Karpas-422 (cell line): ENCODE data around the gene DNAH2. TPM values are rescaled to one million over a fixed set of nuclear protein-coding genes. Genes with fewer than 3 reads are reported as not detected.
"Not testable (repeated sequence)": the region's sequence is repeated elsewhere in the genome, so short reads cannot be mapped to it uniquely, and the experiment has no call there.

Source experiments
- DNase-seq: peaks from one replicate; pipeline ENCODE4 v3.0.0-alpha.2; 2015
- H2AFZ ChIP-seq: fragments of 200-600 bp; sonication (generic); 2 replicates; pipeline ENCODE4 v1.6.1; 2014; ENCODE audit warnings: antibody characterized with exemption, low read length, mixed read lengths
- H3K27ac ChIP-seq: fragments of 200-600 bp; sonication (generic); 2 replicates; pipeline ENCODE4 v1.5.1; 2014; ENCODE audit warnings: mild to moderate bottlenecking, low read length, moderate library complexity
- H3K27me3 ChIP-seq: fragments of 200-600 bp; sonication (generic); 2 replicates; pipeline ENCODE4 v1.6.1; 2014; ENCODE audit warnings: low read length, mixed read lengths
- H3K36me3 ChIP-seq: fragments of 200-600 bp; sonication (generic); 2 replicates; pipeline ENCODE4 v1.6.1; 2014; ENCODE audit warnings: low read length, mixed read lengths; ENCODE audit not compliant: insufficient read depth
- H3K4me1 ChIP-seq: fragments of 200-600 bp; sonication (generic); 2 replicates; pipeline ENCODE4 v1.6.1; 2014; ENCODE audit warnings: mild to moderate bottlenecking, low read length, mixed read lengths
- H3K4me2 ChIP-seq: fragments of 200-600 bp; sonication (generic); 2 replicates; pipeline ENCODE4 v1.6.1; 2014; ENCODE audit warnings: low read length, low read depth, mild to moderate bottlenecking; ENCODE audit not compliant: poor library complexity, severe bottlenecking
- H3K4me3 ChIP-seq: fragments of 200-600 bp; sonication (generic); 2 replicates; pipeline ENCODE4 v1.5.1; 2014; ENCODE audit warnings: mild to moderate bottlenecking, antibody characterized with exemption, low read length, mixed read lengths
- H3K79me2 ChIP-seq: fragments of 200-600 bp; sonication (generic); 2 replicates; pipeline ENCODE4 v1.6.1; 2014; ENCODE audit warnings: mild to moderate bottlenecking, low read length, mixed read lengths
- H3K9ac ChIP-seq: fragments of 200-600 bp; sonication (generic); 2 replicates; pipeline ENCODE4 v1.6.0; 2014; ENCODE audit warnings: low read length
- H3K9me2 ChIP-seq: fragments of 200-600 bp; sonication (generic), shearing (Covaris generic); replicated peaks from 2 replicates; pipeline ENCODE4 v1.6.0; 2014; ENCODE audit warnings: mild to moderate bottlenecking, low read length, moderate library complexity; ENCODE audit not compliant: insufficient read depth
- H3K9me3 ChIP-seq: fragments of 300-700, 200-600 bp; sonication (generic); 2 replicates; pipeline ENCODE4 v1.6.1; 2014; ENCODE audit warnings: low read length, mixed read lengths
- H4K20me1 ChIP-seq: fragments of 200-600 bp; sonication (generic); 2 replicates; pipeline ENCODE4 v1.6.1; 2014; ENCODE audit warnings: mild to moderate bottlenecking, antibody characterized with exemption, low read length, low read depth; ENCODE audit not compliant: insufficient read depth
- total RNA-seq: library from RNA; depleted of rRNA; stranded (reverse); fragments of >200 nt; shearing (Covaris generic); gene quantifications from 2 replicates; pipeline ENCODE4 v1.2.3, GENCODE V29; 2014; ENCODE audit warnings: low replicate concordance

Gene DNAH2
- total RNA-seq, 1 experiment from 2014 or later, result not detected

DNA sequence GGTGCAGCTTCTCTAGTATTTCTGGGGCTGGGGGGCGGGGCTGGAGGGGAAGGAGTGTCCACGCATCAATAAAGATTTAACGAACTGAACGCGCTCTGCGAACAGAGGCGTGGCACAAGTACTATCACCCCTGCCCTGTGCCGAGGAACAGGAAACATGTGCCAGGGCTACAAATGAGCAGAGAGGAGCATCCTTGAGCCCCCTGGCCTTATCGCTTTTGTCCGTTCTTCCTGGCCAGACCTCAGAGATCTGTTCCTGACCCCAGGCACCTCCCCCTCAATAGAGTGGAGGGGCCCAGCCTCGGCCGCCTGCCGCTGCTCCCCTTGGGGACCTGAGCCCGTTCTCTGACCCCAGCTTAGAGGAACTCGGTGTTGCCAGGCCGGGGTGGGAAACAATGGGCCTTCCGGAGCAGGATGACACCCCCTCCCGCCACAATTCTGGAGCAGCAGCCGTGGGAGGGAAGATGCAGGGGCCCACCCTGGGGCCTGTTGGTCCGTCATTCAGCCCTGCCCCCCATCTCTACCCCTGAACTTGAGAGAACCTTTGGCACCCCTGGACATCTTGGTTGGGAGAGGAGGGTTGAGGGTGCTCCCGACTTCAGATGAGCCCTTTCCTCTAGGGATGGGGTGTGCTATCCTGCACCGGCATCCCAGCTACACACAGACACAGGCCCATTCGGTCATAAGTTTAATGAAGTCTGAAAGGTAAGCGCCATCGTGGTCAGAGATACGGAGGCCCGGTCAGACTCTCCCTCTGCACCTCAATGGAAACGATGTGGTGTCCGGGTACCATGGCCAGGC, 138.7 kb downstream of the DNAH2 start:
- Histone ChIP-seq H3K9ac (peak overlapping the region; percentile 84), H3K4me2 (peak overlapping the region; percentile 91), H3K27me3 (no peaks in the 10 kb centered on the region), H3K27ac (peak overlapping the region; percentile 91), H3K36me3 (peaks cover 14% of the 10 kb centered on the region; the same call in 1 of the 2 replicates), H3K79me2 (peaks cover 25% of the 10 kb centered on the region), H3K4me3 (peak overlapping the region; percentile 76), H4K20me1 (no peaks in the 10 kb centered on the region), H2AFZ (no peak overlapping the region), H3K9me2 (no peaks in the 10 kb centered on the region), H3K9me3 (no peaks in the 10 kb centered on the region), H3K4me1 (peaks cover 47% of the 10 kb centered on the region)
- DNase-seq, result peak; percentile 95

DNA sequence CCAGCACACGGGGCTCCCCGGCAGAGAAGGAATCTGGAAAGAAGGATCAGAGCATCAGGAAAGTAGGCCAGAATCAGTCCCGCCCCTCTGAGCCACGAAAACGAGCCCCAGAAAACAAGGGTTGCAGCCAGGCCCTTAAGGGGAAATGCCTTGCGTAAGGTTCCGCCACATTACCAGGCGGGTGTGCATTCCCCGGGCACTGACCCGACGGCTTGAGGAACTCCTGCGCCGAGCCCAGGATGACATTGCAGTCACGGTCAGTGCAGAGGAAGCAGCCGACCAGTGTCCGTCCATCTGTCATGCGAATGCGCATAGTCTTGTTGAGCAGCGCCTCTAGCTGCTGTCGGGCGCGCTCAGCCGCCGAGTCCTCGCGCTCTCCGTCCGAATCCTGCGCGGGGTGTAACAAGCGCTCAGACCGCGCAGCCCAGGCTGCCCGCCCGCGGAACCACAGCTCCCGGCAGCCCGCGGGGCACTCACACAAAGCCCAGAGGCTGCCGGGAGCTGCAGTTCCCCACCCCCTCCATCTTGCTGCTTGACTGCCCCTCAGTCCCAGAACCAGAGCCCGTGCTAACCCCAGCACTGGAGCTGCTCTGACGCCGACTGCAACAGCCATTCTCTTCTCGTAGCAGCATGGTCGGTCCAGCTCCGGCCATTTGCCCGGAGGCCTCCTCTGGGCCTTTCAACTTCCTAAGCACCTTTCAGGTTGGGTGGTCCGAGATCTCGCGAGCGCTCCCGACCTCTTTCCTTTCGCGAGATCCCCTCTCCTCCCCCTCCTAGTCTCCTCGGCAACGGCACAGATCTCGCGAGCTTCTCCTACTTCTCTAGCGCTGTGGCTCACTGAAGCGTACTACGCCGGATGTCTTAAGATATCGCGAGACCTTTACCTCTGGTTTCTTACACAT, 139.5 kb downstream of the DNAH2 start, which contains the start of gene NAA38:
Gene NAA38 (minus strand): TSS at position 749 of the 902 bp plus-strand sequence. CDS start 96 bp downstream, at position 653.
- H3K27ac ChIP-seq, result peak within 1 kb of the TSS; percentile 91
- H3K4me3 ChIP-seq, result peak within 1 kb of the TSS; percentile 76
- no peaks in the 10 kb centered on the region for H3K27me3 ChIP-seq
- H3K79me2 ChIP-seq, result peaks cover 25% of the 10 kb centered on the region
- no peaks in the 10 kb centered on the region for H4K20me1 ChIP-seq
- peaks cover 41% of the 10 kb centered on the region for H3K4me1 ChIP-seq
- peak within 1 kb of the TSS; percentile 75; the same call in 1 of the 2 replicates for H2AFZ ChIP-seq
- H3K9me2 ChIP-seq, result no peaks in the 10 kb centered on the region
- H3K36me3 ChIP-seq, result peaks cover 10% of the 10 kb centered on the region; the same call in 1 of the 2 replicates
- no peaks in the 10 kb centered on the region for H3K9me3 ChIP-seq
- DNase-seq, result peak; percentile 100
- peak within 1 kb of the TSS; percentile 84 for H3K9ac ChIP-seq
- peak within 1 kb of the TSS; percentile 91 for H3K4me2 ChIP-seq

- 0 out of 2 replicates have a peak, but pooled peaks cover 2% of the 10 kb centered on the region for H3K36me3 ChIP-seq
- H3K9me3 ChIP-seq, result no peaks in the 10 kb centered on the region
- H3K9me2 ChIP-seq, result no peaks in the 10 kb centered on the region
- peak within 1 kb of the TSS; percentile 84 for H3K9ac ChIP-seq
- H4K20me1 ChIP-seq, result no peaks in the 10 kb centered on the region
- peak within 1 kb of the TSS; percentile 91 for H3K4me2 ChIP-seq
- H3K4me1 ChIP-seq, result peaks cover 41% of the 10 kb centered on the region
- H3K79me2 ChIP-seq, result peaks cover 18% of the 10 kb centered on the region
- H2AFZ ChIP-seq, result peak within 1 kb of the TSS; percentile 75; the same call in 1 of the 2 replicates
- no peaks in the 10 kb centered on the region for H3K27me3 ChIP-seq
- H3K27ac ChIP-seq, result peak within 1 kb of the TSS; percentile 91
- peak within 1 kb of the TSS; percentile 76 for H3K4me3 ChIP-seq
- peak; percentile 96 for DNase-seq
Observed at GRCh38 chr17:7857713-7858521, 140.4 kb downstream of the DNAH2 start, which contains the start of gene CYB5D1. Gene CYB5D1 (plus strand): TSS chr17:7858003. CDS start chr17:7858135, 132 bp downstream.

DNA sequence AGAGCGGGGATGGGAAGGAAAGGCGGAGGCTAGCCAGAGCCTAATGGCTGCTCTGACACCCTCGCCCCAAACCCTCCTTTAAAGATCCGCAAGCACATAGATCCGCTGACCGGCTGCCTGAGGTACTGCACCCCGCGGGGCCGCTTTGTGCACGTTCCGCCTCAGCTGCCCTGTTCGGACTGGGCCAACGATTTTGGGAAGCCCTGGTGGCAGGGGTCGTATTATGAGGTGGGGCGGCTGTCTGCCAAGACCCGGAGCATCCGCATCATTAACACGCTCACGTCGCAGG, 140.9 kb downstream of the DNAH2 start:
- H3K79me2 ChIP-seq, result peaks cover 18% of the 10 kb centered on the region
- H3K36me3 ChIP-seq, result no peaks in the 10 kb centered on the region
- H3K4me1 ChIP-seq, result peaks cover 46% of the 10 kb centered on the region
- no peaks in the 10 kb centered on the region for H3K27me3 ChIP-seq
- H3K27ac ChIP-seq, result no peak overlapping the region
- DNase-seq, result no peak
- H4K20me1 ChIP-seq, result no peaks in the 10 kb centered on the region
- no peaks in the 10 kb centered on the region for H3K9me3 ChIP-seq
- H3K4me2 ChIP-seq, result peak overlapping the region; percentile 91
- peak overlapping the region; percentile 84 for H3K9ac ChIP-seq
- H3K9me2 ChIP-seq, result no peaks in the 10 kb centered on the region
- no peak overlapping the region for H2AFZ ChIP-seq
- H3K4me3 ChIP-seq, result peak overlapping the region; percentile 76

DNA sequence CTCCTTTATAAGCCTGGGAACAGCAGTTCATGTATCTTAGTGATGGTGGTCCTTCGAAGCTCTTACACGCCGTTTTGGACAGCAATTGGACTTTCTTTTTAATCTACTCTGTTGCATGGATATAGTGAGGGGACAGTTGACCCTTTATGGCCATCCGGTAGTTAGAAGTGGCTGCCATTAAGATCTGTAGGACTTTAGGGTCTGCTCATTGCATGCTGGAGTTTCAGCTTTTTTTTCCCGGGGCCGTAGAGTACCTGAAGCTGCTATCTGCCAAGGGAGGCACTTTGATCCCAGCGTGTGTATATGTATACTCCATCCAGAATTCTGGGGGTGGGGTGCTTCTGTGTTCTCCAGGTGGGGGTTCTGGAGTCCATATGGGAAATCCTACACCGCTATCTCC, 141.5 kb downstream of the DNAH2 start:
- Histone ChIP-seq H3K4me3 (no peak overlapping the region), H3K36me3 (no peaks in the 10 kb centered on the region), H4K20me1 (no peaks in the 10 kb centered on the region), H3K27me3 (no peaks in the 10 kb centered on the region), H3K4me1 (peaks cover 52% of the 10 kb centered on the region), H3K79me2 (peaks cover 18% of the 10 kb centered on the region), H3K9ac (peak overlapping the region; percentile 84; the same call in 1 of the 2 replicates), H3K4me2 (peak overlapping the region; percentile 91), H3K9me2 (no peaks in the 10 kb centered on the region), H2AFZ (no peak overlapping the region), H3K27ac (no peak overlapping the region), H3K9me3 (no peaks in the 10 kb centered on the region)
- no peak for DNase-seq

DNA sequence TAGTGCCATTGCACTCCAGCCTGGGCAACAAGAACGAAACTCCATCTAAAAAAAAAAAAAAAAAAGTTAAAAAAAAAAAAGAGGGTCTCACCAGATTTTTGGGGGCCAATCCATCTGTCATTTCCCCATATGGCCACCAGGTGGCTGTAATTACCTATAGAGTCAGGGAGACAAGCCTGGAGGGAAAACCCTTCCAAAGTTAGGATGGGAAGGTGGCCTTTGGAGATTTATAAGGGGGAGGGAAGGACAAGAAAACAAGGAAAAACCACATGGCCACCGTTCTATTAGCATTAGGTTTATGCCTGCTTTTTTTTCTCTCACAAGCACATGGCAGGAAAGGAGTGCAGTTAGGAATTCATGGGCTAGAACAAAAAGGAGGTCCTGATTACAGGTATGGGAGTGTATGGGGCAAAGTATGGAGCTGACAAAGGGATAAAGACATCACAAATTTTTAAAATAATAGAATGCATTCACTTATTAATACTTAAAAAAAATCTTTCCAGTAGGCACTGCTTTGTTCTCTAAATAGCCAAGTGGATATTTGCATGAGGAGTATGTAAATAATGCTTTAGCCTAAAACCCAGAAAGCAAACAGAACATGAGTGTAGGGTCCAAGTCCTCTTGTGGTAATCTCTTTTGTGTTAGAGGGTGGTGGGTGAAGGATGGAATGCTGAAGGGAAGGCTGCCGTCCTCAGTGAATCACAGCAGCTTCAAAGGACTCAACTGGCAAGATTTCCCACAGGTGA, 145.3 kb downstream of the DNAH2 start:
- peaks cover 5% of the 10 kb centered on the region for H3K36me3 ChIP-seq
- H4K20me1 ChIP-seq, result no peaks in the 10 kb centered on the region
- peak overlapping the region; percentile 63 for H3K27ac ChIP-seq
- H3K79me2 ChIP-seq, result peaks cover 14% of the 10 kb centered on the region
- H3K9me3 ChIP-seq, result no peaks in the 10 kb centered on the region
- peaks cover 32% of the 10 kb centered on the region for H3K4me1 ChIP-seq
- DNase-seq, result peak; percentile 84
- H3K9ac ChIP-seq, result peak overlapping the region; percentile 40; the same call in 1 of the 2 replicates
- no peaks in the 10 kb centered on the region for H3K9me2 ChIP-seq
- H2AFZ ChIP-seq, result no peak overlapping the region
- no peaks in the 10 kb centered on the region for H3K27me3 ChIP-seq
- H3K4me3 ChIP-seq, result peak overlapping the region; percentile 5; the same call in 1 of the 2 replicates
- H3K4me2 ChIP-seq, result peak overlapping the region; percentile 68

DNA sequence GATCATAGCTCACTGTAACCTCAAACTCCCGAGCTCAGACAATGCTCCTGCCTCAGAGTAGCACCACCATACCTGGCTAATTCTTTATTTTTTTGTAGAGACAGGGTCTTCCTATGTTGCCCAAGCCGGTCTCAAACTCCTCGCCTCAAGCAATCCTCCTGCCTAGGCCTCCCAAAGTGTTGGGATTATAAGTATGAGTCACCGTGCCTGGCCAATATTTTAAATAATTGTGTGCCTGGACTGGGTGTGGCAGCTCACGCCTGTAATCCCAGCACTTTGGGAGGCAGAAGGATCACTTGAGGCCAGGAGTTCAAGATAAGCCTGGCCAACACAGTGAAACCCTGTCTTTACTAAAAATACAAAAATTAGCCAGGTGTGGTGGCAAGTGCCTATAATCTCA, 146.8 kb downstream of the DNAH2 start:
- not testable (repeated sequence) for H3K9me3 ChIP-seq, H3K4me3 ChIP-seq, H2AFZ ChIP-seq, H3K27me3 ChIP-seq, H3K27ac ChIP-seq, H3K9me2 ChIP-seq, H4K20me1 ChIP-seq, DNase-seq, H3K9ac ChIP-seq, H3K36me3 ChIP-seq, H3K4me2 ChIP-seq, H3K79me2 ChIP-seq
- H3K4me1 ChIP-seq, result peaks cover 17% of the 10 kb centered on the region
